Measurements from ENCODE around the gene IRF7. TPM values are rescaled to one million over a fixed set of nuclear protein-coding genes. Genes with fewer than 3 reads are reported as not detected.
"Not testable (repeated sequence)": the region's sequence is repeated elsewhere in the genome, so short reads cannot be mapped to it uniquely, and the experiment has no call there.

Gene IRF7
- polyA plus RNA-seq, 1 experiment: 6.1 TPM

- Histone ChIP-seq H3K4me3 (ENCODE audit: low read depth, low read length) (peak within 1 kb of the TSS; percentile 99), H3K27me3 (ENCODE audit: control insufficient read depth, insufficient read depth, low read length) (no peaks in the 10 kb centered on the region), H3K36me3 (ENCODE audit: control insufficient read depth, insufficient read depth, low read length) (peaks cover 4% of the 10 kb centered on the region; the same call in 1 of the 2 replicates)
- POLR2A ChIA-PET: interaction anchor here (0.5 to 2.0 kb wide), 6 partner anchors 12 to 806 kb away, joined by 3 to 20 read pairs (median 3); no protein-coding TSS in a partner anchor
- peak; percentile 31 for DNase-seq (ENCODE audit: low read depth)
- CTCF ChIA-PET: interaction anchor here (0.6 to 1.3 kb wide), 3 partner anchors 10 to 148 kb away, joined by 3 to 4 read pairs (median 3); no protein-coding TSS in a partner anchor
- TF ChIP-seq, protein P1, sequence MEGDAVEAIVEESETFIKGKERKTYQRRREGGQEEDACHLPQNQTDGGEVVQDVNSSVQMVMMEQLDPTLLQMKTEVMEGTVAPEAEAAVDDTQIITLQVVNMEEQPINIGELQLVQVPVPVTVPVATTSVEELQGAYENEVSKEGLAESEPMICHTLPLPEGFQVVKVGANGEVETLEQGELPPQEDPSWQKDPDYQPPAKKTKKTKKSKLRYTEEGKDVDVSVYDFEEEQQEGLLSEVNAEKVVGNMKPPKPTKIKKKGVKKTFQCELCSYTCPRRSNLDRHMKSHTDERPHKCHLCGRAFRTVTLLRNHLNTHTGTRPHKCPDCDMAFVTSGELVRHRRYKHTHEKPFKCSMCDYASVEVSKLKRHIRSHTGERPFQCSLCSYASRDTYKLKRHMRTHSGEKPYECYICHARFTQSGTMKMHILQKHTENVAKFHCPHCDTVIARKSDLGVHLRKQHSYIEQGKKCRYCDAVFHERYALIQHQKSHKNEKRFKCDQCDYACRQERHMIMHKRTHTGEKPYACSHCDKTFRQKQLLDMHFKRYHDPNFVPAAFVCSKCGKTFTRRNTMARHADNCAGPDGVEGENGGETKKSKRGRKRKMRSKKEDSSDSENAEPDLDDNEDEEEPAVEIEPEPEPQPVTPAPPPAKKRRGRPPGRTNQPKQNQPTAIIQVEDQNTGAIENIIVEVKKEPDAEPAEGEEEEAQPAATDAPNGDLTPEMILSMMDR (IDR thresholded peaks at IDR 0.05; ENCODE audit: insufficient read depth, low read depth, low read length): no peak
Observed at GRCh38 chr11:575996-576768, 39.6 kb downstream of the IRF7 start, which contains the start of gene PHRF1. Gene PHRF1, plus strand, starts transcription at chr11:576470. Its CDS starts 5,043 bp downstream, at chr11:581513.

GRCh38 chr11:575313-575995, 40.3 kb downstream of the IRF7 start:
- CTCF ChIA-PET: interaction anchor here (0.6 to 1.5 kb wide), 4 partner anchors 9 to 148 kb away, joined by 3 to 4 read pairs (median 4); no protein-coding TSS in a partner anchor
- peaks cover 4% of the 10 kb centered on the region; the same call in 1 of the 2 replicates for H3K36me3 ChIP-seq (ENCODE audit: control insufficient read depth, insufficient read depth, low read length)
- no peak for DNase-seq (ENCODE audit: low read depth)
- no peaks in the 10 kb centered on the region for H3K27me3 ChIP-seq (ENCODE audit: control insufficient read depth, insufficient read depth, low read length)
- TF ChIP-seq, protein P1 (IDR thresholded peaks at IDR 0.05; ENCODE audit: insufficient read depth, low read depth, low read length): no peak
- POLR2A ChIA-PET: interaction anchor here (0.5 to 2.0 kb wide), 5 partner anchors 10 to 807 kb away, joined by 3 to 20 read pairs (median 3); no protein-coding TSS in a partner anchor
- peak overlapping the region; percentile 78 for H3K4me3 ChIP-seq (ENCODE audit: low read depth, low read length)

DNA sequence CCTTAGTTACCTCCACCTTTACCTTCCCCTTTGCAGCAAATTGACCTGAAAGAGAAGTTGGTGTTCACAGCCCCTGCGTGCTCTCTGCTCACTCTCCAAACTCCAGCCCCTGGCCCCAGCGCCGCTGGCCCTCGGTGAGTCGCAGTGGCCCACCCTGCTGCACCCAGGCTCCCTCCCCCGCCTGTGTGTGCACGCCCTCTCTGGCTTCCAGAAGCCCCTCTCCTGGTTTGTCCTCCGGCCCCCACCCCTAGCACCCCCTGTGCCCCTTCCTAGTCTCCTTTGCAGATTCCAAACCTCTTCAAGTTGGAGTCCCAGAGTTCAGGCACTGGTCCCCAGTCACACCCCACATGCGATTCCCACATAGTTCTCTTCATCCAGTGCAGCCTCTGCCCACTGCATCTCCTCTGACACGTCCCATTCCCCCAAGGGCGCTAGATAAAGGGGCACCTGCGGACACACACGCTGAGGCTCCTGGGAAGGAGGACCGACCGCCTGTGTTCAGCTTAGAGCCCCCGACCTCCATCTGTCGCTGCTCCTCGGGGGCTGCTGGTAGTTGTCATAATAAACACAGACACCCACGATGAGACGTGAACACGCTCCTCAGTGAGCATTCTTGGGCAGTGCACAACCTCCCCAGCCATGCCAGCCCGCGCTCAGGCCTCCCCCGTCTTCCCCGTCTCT, 41.0 kb downstream of the IRF7 start:
- CTCF ChIA-PET: interaction anchor here (1.3 to 1.5 kb wide), 2 partner anchors 9 to 132 kb away, joined by 4 read pairs; no protein-coding TSS in a partner anchor
- Histone ChIP-seq H3K4me3 (ENCODE audit: low read depth, low read length) (peak overlapping the region; percentile 78), H3K36me3 (ENCODE audit: control insufficient read depth, insufficient read depth, low read length) (peaks cover 4% of the 10 kb centered on the region; the same call in 1 of the 2 replicates), H3K27me3 (ENCODE audit: control insufficient read depth, insufficient read depth, low read length) (no peaks in the 10 kb centered on the region)
- DNase-seq (ENCODE audit: low read depth): no peak
- TF ChIP-seq, protein P1 (IDR thresholded peaks at IDR 0.05; ENCODE audit: insufficient read depth, low read depth, low read length): no peak
- POLR2A ChIA-PET: interaction anchor here (2.0 kb wide), 1 partner anchor 10 kb away, joined by 20 read pairs; no protein-coding TSS in a partner anchor

DNA sequence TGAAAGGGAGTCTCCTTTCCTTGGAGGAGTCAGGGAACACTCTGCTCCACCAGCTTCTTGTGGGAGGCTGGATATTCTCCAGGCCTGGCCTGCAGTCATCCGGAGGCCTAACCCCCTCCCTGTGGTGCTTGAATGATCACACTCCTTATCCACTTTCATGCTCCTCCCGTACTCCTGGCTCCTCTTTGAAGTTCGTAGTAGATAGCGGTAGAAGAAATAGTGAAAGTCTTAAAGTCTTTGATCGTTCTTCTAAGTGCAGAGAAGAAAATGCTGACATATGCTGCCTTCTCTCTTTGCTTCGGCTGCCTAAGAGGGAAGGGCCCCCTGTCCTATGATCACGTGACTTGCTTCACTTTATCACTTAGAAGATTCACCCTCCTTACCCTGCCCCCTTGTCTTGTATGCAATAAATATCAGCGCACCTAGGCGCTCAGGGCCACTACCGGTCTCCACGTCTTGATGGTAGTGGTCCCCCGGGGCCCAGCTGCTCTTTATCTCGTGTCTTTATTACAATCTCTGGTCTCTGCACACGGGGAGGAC, 41.6 kb downstream of the IRF7 start:
- H3K36me3 ChIP-seq (ENCODE audit: control insufficient read depth, insufficient read depth, low read length); H3K4me3 ChIP-seq (ENCODE audit: low read depth, low read length); H3K27me3 ChIP-seq (ENCODE audit: control insufficient read depth, insufficient read depth, low read length); DNase-seq (ENCODE audit: low read depth); POLR2A ChIA-PET: not testable (repeated sequence)
- CTCF ChIA-PET: interaction anchor here (1.5 kb wide), 1 partner anchor 133 kb away, joined by 4 read pairs; no protein-coding TSS in a partner anchor

DNA sequence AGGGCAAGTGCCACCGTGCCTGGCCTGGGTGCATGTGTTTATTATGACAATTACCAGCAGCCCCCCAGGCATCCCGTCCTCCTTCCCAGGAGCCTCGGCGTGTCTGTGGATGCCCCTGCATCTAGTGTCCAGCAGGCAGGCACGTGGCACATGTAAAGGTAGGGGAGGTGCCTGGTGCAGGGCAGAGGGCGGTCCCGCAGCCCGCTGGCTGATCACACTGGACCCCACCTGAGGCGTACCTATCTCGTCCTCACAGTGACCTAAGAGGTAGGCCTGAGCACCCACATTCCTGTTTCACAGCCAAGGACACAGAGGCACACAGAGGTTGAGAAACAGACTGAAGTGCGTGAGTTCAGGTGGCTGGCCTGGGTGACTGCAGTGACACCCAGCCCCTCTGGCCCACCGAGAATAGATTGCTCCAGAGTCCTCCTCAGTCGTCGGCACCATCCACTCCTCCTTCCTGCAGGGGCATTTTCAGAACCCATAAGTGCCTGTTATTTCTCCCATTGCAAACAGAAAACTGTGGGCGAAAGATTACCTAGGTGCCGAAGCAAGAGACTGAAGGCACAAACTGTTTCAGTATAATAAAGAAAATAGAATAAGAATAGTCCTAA, 42.5 kb downstream of the IRF7 start:
- no peak for DNase-seq (ENCODE audit: low read depth)
- TF ChIP-seq, protein P1 (IDR thresholded peaks at IDR 0.05; ENCODE audit: insufficient read depth, low read depth, low read length): no peak
- no peak overlapping the region for H3K4me3 ChIP-seq (ENCODE audit: low read depth, low read length)
- H3K36me3 ChIP-seq (ENCODE audit: control insufficient read depth, insufficient read depth, low read length): peaks cover 1% of the 10 kb centered on the region; the same call in 1 of the 2 replicates
- no peaks in the 10 kb centered on the region for H3K27me3 ChIP-seq (ENCODE audit: control insufficient read depth, insufficient read depth, low read length)
- ChIA-PET CTCF (no interaction called here), POLR2A (no interaction called here)

Data from BJ (cell line).